Breast epithelium (tissue), 4 donors: ENCODE results near the gene SYNRG. TPM values are rescaled to one million over a fixed set of nuclear protein-coding genes. Genes with fewer than 3 reads are reported as not detected.

Experiments used
- DNase-seq, 2 donors: peaks; one replicate each; pipeline ENCODE4 v3.0.0-alpha.2; 2019; ENCODE audit warnings: low spot score in 2 of 2
- H3K27ac ChIP-seq, 2 donors: fragments of 200-600 bp; sonication (generic) in 1 of 2; one replicate each; pipeline ENCODE4 v1.5.1; 2016 to 2019; ENCODE audit warnings: mild to moderate bottlenecking in 1 of 2
- H3K27me3 ChIP-seq, 2 donors: fragments of 200-600 bp; sonication (generic) in 1 of 2; one replicate each; pipeline versions ENCODE4 v1.5.1 to v1.6.0; 2017 to 2019; ENCODE audit warnings: control low read depth in 1 of 2, mild to moderate bottlenecking in 1 of 2
- H3K36me3 ChIP-seq: fragments of 200-600 bp; one replicate; pipeline ENCODE4 v1.5.1; 2019
- H3K4me1 ChIP-seq, 2 donors: fragments of 200-600 bp; sonication (generic); one replicate each; pipeline ENCODE4 v1.5.1; 2016 to 2019; ENCODE audit warnings: control low read depth in 1 of 2
- H3K4me3 ChIP-seq, 3 donors: fragments of 200-600 bp; sonication (generic); 1 replicate in 2 of 3; 2 replicates in 1 of 3; pipeline ENCODE4 v1.5.1; 2016 to 2019; ENCODE audit warnings: mild to moderate bottlenecking in 3 of 3, moderate library complexity in 2 of 3
- H3K9me3 ChIP-seq, 2 donors: fragments of 200-600 bp; sonication (generic) in 1 of 2; one replicate each; pipeline ENCODE4 v1.5.1; 2016 to 2019; ENCODE audit warnings: control low read depth in 1 of 2
- POLR2A ChIP-seq: fragments of 450-650 bp; IDR thresholded peaks from one replicate; pipeline ENCODE4 v1.6.1; 2016; ENCODE audit warnings: antibody characterized with exemption, mild to moderate bottlenecking, moderate library complexity
- POLR2AphosphoS5 ChIP-seq, 3 donors: sonication (generic); formaldehyde crosslinking; IDR thresholded peaks; one replicate each; pipeline ENCODE4 v1.6.1; 2017; ENCODE audit warnings: antibody characterized with exemption in 3 of 3
- intact Hi-C: fragments of 100-400 bp; cut with DNase I; formaldehyde crosslinking; loops from one replicate; pipeline ENCODE4 v1.15.1; 2023; ENCODE audit warnings: low total_unique reads
- total RNA-seq, 3 donors: library from RNA; depleted of rRNA; stranded (reverse); fragments of >200 nt; gene quantifications; one replicate each; pipeline ENCODE4 v1.1.0, GENCODE V29; 2016
- TF ChIP-seq, protein P1 (sequence below), 3 donors: fragments of 450-650 bp; IDR thresholded peaks; one replicate each; pipeline ENCODE4 v1.5.1; 2016 to 2017; ENCODE audit warnings: antibody characterized with exemption in 3 of 3, mild to moderate bottlenecking in 3 of 3, moderate library complexity in 3 of 3

Gene SYNRG
- total RNA-seq, 3 donors from 2014 or later, result 20.2 to 38.2 (median 34.4) TPM

DNA sequence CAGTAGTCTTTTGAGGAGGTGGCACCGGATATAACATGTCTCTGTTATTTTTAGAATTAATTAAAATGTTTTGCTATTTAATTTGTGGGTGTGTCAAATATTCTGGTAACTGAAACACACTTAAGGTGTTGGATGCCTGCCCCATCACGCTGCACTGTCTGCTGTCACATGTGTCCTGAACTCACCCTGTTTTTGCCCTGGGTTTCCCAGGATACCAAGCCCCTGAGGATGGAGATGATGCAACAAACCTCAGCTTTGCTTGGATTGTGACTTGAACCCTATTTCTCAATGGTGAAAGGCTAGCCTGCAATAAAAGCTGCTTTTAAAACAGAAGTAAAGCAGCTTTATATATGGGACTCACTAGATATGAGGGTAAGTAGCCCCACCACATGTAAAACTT is 131.0 kb downstream of the SYNRG start:
- Histone ChIP-seq H3K9me3 (no peaks in the 10 kb centered on the region), H3K27me3 (no peaks in the 10 kb centered on the region), H3K27ac (peak overlapping the region; percentile 76 to 89), H3K4me3 (no peak overlapping the region), H3K36me3 (peaks cover 5% of the 10 kb centered on the region), H3K4me1 (peaks cover 4 to 8% of the 10 kb centered on the region in 2 donors)
- TF ChIP-seq POLR2AphosphoS5 (IDR thresholded peaks at IDR 0.05) (peak in 2 of 3 donors; percentile 63 to 77), POLR2A (no peak)
- intact Hi-C loops, result loop anchor here (5.0 kb wide), 1 partner anchor 184 kb away; no protein-coding TSS in a partner anchor
- peak in 1 of 2 donors; percentile 81 for DNase-seq

DNA sequence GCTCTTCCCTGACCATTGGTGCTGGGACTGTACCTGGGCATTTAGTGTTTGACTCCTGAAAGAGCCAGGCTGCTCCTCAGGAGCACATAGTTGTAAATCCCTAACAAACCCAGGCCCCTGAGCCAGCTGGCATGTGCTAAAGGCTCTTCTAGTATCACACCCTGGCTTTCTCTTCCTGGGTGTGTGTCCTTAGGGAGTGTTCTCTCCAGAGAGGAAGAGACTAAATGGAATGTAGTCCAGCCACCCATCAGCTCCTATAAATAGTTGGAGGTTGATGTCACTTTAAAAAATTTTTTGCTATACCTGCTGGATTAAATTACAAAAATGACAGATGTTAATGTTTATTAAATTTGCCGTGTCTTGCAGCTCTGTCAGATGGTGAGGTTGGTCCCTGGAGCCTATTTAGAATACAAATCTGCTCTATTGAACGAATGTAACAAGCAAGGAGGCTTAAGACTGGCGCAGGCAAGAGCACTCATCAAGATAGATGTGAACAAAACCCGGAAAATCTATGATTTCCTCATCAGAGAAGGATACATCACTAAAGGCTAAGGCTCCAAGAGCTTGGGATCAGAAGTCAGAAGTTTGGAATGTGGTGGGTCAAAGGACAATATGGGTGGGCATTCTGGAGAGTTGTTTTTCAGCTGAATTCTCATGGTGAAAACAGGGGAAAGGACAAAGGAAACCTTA is 132.6 kb downstream of the SYNRG start:
- Histone ChIP-seq H3K27ac (peak overlapping the region; percentile 76 to 89), H3K36me3 (peaks cover 5% of the 10 kb centered on the region)
- peak in 1 of 2 donors; percentile 90 for DNase-seq

DNA sequence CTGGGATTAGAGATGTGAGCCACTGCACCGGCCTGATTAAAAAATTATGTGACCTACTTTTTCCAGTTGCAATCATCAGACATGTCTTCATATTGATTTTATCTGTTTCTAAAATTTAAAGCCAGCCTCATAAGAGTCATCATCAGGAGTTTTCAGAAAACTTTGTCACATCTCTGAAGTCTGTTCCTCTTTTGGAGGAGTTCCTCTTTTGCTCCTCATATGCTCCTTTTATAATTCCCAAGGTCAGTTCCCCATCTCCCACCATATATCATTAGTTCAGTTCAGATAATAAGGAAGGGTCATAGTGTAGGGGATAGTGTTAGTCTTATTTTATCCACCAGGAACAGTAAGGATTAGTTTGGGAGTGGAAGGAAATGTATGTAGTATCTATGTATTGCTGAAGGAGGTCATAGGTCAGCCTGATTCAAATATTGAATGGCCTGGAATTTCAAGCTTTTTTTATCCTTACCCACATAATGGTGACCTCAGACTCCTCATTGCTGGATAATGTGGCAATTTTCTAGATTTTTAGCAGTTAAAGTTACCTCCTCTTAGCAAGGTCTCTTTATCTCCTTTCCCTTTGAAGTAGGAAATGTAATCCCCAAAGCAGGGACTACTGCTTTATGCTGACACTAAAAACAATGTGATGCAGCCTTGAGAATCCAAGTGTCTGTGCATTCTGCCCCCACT is 133.3 kb downstream of the SYNRG start:
- Histone ChIP-seq H3K27ac (peak overlapping the region; percentile 76 to 89), H3K36me3 (peaks cover 5% of the 10 kb centered on the region)

More for the DNA sequence above, 132.6 kb downstream of the SYNRG start:
- Histone ChIP-seq H3K4me1 (peaks cover 4 to 8% of the 10 kb centered on the region in 2 donors), H3K27me3 (no peaks in the 10 kb centered on the region), H3K9me3 (no peaks in the 10 kb centered on the region), H3K4me3 (no peak overlapping the region)
- intact Hi-C loops, result loop anchor here (5.0 kb wide), 1 partner anchor 186 kb away; no protein-coding TSS in a partner anchor
- TF ChIP-seq POLR2A (no peak), POLR2AphosphoS5 (IDR thresholded peaks at IDR 0.05) (peak in 1 of 3 donors; percentile 56)

DNA sequence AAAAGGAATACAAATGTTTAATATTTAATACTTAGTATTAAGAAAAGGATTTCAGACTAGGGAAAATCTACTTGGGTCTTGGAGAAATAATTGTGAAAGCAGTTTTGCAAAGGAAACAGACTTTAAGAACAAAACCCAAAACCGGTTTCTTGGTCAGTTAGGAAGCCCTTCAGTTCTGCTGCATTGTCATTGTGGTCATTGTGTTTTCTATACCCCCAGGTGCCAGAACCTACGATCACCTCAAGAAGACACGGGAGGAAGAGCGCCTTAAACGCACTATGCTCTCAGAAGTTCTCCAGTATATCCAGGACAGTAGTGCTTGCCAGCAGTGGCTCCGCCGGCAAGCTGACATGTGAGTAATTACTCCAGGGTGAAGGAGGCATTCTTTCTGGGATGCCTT is 139.0 kb downstream of the SYNRG start:
- no peaks in the 10 kb centered on the region for H3K4me1 ChIP-seq
- DNase-seq, result no peak
- TF ChIP-seq POLR2AphosphoS5 (IDR thresholded peaks at IDR 0.05) (no peak), POLR2A (no peak)
- TF ChIP-seq, protein P1, sequence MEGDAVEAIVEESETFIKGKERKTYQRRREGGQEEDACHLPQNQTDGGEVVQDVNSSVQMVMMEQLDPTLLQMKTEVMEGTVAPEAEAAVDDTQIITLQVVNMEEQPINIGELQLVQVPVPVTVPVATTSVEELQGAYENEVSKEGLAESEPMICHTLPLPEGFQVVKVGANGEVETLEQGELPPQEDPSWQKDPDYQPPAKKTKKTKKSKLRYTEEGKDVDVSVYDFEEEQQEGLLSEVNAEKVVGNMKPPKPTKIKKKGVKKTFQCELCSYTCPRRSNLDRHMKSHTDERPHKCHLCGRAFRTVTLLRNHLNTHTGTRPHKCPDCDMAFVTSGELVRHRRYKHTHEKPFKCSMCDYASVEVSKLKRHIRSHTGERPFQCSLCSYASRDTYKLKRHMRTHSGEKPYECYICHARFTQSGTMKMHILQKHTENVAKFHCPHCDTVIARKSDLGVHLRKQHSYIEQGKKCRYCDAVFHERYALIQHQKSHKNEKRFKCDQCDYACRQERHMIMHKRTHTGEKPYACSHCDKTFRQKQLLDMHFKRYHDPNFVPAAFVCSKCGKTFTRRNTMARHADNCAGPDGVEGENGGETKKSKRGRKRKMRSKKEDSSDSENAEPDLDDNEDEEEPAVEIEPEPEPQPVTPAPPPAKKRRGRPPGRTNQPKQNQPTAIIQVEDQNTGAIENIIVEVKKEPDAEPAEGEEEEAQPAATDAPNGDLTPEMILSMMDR (IDR thresholded peaks at IDR 0.05), result no peak
- H3K27ac ChIP-seq, result no peak overlapping the region
- intact Hi-C loops, result no loop called here
- H3K36me3 ChIP-seq, result no peaks in the 10 kb centered on the region
- no peaks in the 10 kb centered on the region for H3K9me3 ChIP-seq
- no peak overlapping the region for H3K4me3 ChIP-seq
- H3K27me3 ChIP-seq, result no peaks in the 10 kb centered on the region

More for the DNA sequence above, 133.3 kb downstream of the SYNRG start:
- H3K9me3 ChIP-seq, result no peaks in the 10 kb centered on the region
- no peak for DNase-seq
- H3K27me3 ChIP-seq, result no peaks in the 10 kb centered on the region
- H3K4me3 ChIP-seq, result no peak overlapping the region
- intact Hi-C loops, result loop anchor here (5.0 kb wide), 1 partner anchor 186 kb away; no protein-coding TSS in a partner anchor
- TF ChIP-seq POLR2AphosphoS5 (IDR thresholded peaks at IDR 0.05) (no peak), POLR2A (no peak)
- TF ChIP-seq, protein P1 (IDR thresholded peaks at IDR 0.05), result no peak
- H3K4me1 ChIP-seq, result peaks cover 4 to 8% of the 10 kb centered on the region in 2 donors

DNA sequence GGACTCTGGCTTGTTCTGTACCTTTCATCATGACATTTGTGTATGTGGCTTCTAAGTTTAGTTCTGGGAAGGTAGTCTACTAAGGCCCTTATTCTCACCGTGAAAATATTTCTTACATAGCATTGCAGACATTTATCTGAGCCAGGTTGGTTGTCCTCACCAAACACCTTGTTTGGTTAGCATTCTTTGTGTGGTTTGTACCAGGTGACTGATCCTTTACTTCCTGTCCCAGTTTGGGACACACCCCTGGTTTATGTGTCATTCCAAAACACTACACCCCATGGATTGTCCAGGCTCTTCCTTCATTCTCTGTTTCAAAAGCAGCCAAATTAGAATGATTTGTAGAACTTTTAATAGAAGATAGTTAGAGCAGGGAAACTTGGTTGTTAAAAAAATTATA is 142.7 kb downstream of the SYNRG start:
- no peaks in the 10 kb centered on the region for H3K36me3 ChIP-seq
- no peaks in the 10 kb centered on the region for H3K9me3 ChIP-seq
- DNase-seq, result no peak
- no peaks in the 10 kb centered on the region for H3K4me1 ChIP-seq
- peak overlapping the region; percentile 52 to 76 for H3K27ac ChIP-seq
- no peaks in the 10 kb centered on the region for H3K27me3 ChIP-seq
- intact Hi-C loops, result no loop called here
- no peak for TF ChIP-seq POLR2A
- TF ChIP-seq, protein P1 (IDR thresholded peaks at IDR 0.05), result no peak
- peak in 1 of 3 donors; percentile 29 for TF ChIP-seq POLR2AphosphoS5 (IDR thresholded peaks at IDR 0.05)
- no peak overlapping the region for H3K4me3 ChIP-seq
